ENCODE results near the gene CYP3A4.

DNA sequence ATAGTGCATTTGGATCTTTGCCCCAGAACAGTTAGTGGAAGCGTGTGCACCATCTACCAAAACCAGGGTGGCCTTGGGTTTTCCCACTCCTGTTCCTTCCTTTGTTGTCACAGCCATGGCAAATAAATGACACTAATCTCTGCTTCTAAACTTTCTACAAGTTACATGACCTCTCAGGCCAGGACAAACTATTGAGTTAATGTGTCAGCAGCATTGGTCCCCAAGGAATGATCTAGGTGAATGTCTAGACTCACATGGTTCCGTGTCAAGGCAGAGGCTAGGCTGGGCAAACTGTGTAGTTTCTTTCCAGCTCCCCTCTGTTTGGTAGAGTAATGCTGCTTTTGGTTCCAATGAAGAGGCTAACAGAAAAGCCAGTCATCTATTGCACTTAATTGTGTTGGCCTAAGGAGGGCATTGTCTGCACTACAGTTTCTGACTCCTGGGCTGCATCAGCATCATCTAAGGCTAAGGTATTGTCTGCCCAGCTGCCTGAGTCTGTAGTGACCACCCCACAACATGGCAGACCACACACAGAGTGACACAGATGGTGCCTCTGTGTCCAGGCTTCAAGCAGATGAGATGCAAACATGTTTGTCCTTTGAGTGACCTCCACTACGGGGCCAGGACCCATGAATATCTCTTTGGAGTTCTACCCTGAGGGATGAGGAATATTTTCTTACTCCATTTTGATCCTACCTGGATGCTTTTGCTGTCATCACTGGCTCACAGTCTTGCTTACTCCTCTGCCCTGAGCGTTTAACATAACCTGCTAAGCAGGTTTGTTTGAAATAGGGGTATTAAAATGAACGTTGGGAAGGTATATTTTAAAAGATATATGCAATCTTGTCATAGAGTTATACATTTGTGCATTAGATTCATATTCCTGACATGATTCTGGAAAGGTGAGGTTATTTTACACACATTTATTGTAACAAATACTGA lies 1.7 kb downstream of the CYP3A4 start:
- no peak for TF ChIP-seq POLR2A (IDR thresholded peaks at IDR 0.05; ENCODE audit: low read length)
- no peak for TF ChIP-seq GATA1 (IDR thresholded peaks at IDR 0.05; ENCODE audit: low read depth, low read length)

All from erythroblast (primary cell).